Stimulated activated CD8-positive, alpha-beta memory T cell treated with anti-CD3 and anti-CD28 coated beads, Interleukin-4, amount 100 ng/mL, for 48 hours (primary cell): ENCODE measurements around the gene IL10.
"Not testable (repeated sequence)": the region's sequence is repeated elsewhere in the genome, so short reads cannot be mapped to it uniquely, and the experiment has no call there.

ENCODE experiments used
- DNase-seq: peaks from one replicate; pipeline ENCODE4 v3.0.0-alpha.2; 2020

Gene IL10

GRCh38 chr1:206762741-206763364, 9.4 kb downstream of the IL10 start:
- not testable (repeated sequence) for DNase-seq

DNA sequence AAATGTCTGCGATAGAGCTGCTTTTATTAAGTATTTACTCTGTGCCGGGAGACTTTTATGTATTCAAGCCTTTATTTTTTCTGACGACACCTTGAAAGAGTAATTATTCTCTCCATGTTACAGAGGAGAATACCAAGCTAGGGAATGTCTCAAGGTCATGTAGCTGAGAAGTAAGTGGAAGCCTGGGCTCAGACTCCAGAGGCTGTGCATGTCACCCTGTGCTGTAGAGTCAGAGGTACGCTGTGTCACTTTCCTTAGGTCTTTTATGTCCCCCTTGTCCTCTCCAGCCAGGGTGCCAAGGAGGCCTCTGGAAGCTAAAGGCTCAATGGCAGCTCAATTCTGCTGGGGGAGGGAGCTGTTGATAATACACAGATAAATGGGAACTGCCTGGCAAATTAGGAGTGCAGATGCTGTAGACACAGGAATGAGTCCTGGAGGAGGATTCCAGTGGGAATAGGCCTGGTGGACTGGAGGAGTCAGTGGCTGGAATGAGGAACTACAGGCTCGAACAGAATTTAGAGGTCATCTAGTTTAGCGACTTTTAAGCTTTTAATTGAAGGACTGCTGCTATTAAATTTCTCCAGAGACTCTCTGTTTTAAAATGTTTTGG, 11.0 kb downstream of the IL10 start:
- DNase-seq, result no peak

GRCh38 chr1:206760590-206760989, 11.7 kb downstream of the IL10 start:
- DNase-seq, result no peak

GRCh38 chr1:206757524-206758266, 14.6 kb downstream of the IL10 start:
- DNase-seq, result no peak

DNA sequence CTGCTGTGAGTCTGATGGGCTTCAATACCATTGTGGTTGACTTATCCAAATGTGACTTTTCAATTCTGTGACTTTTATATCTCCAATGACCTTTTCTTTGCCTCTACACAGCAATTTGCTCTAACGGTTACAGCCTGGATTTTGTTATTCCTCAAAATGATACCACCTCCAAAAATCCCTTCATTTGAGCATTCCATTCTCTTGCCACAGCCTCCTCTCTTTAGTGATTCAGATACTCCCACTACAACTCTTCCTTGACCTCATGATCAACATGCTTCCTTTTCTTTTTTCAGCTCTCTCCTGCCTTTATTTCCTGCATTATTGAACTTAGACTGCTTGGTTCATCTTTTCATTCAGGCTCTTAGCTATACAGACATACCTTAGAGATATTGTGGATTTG, 18.3 kb downstream of the IL10 start:
- DNase-seq, result no peak

DNA sequence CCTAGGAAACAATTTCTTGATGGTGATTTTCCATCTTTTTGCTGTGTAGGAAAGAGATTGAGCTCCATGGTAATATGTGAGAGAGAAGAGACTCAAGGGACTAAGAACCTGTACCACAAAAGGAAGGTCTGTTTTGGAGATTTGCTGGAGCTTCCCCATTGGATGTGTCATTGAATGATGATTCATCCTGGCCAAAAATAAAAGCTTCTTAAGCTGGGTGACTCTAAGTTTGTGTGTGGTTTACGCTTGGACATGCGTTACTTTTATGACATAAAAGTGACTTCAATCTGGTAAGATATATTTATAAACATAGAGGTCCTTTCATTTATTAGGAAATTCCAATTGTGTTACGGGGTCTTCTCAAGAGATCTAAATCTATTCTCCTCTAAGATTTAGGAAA, 19.2 kb downstream of the IL10 start:
- no peak for DNase-seq

GRCh38 chr1:206752481-206752880, 19.8 kb downstream of the IL10 start:
- DNase-seq, result no peak

GRCh38 chr1:206751891-206752290, 20.4 kb downstream of the IL10 start:
- DNase-seq, result no peak

DNA sequence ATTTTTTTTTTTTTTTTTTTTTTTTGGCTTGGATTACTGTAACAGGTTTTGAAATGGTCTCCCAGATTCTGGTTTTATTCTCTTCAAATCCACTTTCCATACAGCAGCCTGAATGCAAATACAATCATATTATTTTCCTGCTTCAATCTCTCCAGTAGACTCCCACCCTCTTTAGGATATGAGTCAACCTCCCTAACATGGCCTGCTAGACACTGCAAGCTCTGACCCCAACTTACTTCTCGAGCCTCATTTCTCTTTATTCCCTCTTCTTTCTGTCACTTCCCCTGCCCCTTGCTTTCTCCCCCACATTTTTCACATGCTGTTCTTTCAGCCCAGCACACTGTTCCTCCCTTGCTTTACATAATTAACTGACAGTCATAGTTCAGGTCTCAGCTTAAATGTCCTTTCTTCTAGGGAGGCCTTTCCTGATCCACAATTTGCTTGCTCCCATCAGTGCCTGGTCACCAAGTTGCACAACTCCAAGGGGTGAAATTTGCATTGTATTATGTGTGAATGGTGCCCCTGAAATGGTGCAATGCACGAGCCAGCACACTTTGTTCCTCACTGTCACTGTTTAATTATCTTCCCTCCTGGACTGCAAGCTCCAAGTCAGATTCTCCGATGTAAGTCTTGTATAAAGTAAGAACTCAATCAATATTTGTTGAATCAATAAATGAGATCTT, 23.8 kb downstream of the IL10 start:
- no peak for DNase-seq

GRCh38 chr1:206745301-206745700, 27.0 kb downstream of the IL10 start:
- no peak for DNase-seq

- no peak for DNase-seq
Observed at GRCh38 chr1:206744683-206745082, 27.6 kb downstream of the IL10 start.

GRCh38 chr1:206742719-206743383, 29.4 kb downstream of the IL10 start:
- peak; percentile 76 for DNase-seq

- DNase-seq, result no peak
Observed at GRCh38 chr1:206741142-206741701, 31.1 kb downstream of the IL10 start.

GRCh38 chr1:206739411-206740076, 32.8 kb downstream of the IL10 start:
- DNase-seq, result peak; percentile 64

DNA sequence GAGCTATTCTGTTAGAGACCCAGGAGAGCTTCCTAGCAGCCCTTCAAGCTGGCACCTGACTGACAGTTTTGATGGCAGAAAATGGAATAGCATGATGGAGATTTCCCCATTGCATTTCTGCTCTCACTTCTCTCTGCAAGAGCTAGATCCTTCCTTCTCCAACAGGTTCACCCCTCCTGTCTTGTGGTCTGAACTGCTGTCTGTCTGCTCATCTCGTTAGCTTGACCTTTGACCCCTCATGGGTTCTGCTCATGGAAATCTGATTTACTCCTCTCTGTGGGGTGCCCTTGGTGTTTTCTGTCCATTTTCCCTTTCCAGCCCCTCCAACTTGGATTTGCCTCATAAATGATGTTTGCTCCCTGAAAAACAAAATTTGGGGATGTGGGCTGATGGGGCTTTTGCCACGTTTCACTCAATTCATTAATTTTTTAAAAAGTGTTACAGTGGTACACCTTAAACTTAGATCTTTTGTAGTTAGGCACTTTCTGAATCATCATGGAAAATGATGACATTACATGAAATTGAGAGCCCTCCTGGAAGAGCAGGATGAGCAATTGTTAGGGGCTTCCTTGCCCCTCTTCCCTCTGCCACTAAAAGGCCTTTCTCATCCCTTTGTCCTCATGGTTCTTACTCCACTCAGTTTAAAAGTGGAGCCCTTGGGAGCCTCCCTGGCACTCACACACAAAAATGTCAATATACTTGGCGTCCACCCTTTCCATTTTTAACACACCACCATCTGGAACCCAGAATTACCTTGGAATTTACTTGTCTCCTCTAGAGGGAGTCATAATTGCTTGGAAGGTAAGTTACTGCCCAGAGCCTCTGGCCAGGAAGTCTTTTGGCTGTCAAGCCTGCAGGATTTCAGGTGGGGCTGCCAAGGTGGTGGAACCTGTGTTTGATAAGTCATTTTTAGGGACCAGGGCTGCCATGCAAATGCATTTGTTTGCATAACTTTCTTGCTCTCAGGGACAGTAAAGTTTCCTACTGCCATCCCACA, 33.6 kb downstream of the IL10 start:
- no peak for DNase-seq

GRCh38 chr1:206737729-206738201, 34.5 kb downstream of the IL10 start:
- DNase-seq, result no peak

DNA sequence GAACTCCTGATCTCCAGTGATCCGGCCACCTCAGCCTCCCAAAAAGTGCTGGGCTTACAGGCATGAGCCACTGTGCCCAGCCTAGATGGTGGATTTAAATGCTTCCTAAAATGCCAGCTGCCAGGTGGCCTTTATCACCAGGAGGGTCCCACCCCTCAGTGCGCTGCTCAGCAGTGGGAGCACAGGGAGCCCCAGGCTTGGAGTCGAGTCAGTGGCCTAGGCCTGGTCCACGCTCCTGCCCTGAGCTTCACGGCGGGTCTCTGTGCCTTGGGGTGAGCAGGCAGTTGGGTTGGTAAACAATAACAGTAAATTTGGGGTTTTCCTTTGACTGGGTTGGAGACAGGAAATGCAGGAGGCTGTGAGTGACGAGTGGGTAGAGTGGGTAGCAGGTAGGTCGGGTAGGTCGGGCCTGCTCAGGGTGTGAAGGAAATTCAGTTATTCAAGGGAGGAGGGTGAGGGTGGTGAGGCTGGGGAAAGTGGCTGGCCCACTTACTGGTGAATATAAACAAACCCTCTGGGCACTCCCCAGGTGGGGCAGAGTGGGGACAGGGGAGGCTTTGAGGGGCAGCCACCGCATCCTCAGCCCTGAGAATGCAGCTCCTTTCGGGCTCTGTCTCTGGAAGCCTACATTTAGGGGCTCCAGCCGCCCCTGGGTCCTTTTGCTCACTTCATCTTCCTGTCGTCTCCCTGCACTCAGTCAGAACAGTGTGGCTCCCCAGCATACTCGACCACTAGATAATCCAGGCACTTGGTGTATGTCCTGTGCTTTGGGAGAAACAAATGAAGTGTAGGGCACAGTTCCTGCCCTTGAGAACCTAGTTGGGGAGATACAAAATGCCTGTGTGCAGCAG, 35.2 kb downstream of the IL10 start:
- DNase-seq, result no peak

- no peak for DNase-seq
Observed at GRCh38 chr1:206735553-206736031, 36.7 kb downstream of the IL10 start.

DNA sequence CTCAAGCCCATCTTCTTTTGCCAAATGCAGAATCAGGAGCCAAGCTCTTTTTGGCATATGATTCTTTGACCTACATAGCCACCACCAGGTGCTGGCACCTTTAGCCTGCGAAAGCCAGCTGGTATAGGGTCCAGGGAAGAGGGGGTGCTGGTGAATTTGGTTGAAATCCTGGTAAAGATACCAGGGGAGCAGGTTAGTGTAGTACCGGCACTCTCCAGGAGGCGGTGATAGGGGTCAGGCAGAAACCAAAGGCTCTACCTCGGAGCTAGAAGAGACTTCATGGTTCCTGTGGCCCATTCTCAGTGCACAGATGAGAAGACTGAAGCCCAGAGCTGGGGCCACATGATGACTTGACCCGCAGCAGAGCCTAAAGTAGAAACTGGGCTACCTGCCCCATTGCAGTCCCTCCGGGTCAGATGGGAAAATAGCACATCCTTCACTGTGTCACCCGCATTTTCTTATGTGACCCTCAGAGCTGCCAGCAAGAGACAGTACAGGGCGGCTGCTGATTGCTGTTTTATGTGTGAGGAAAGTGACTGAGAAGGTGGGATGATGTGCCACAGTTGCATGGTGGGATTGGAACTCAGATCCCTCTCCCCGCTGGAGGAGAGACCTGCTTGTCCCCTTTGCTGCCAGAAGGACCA, 37.7 kb downstream of the IL10 start:
- DNase-seq, result peak; percentile 94
